GM19324 (cell line): ENCODE results near the gene ZMIZ1.

Source experiments
- ATAC-seq: cut with Tn5 transposase; IDR thresholded peaks from one replicate; pipeline ENCODE4 v1.9.1; 2021; ENCODE audit warnings: mild to moderate bottlenecking, moderate library complexity; ENCODE audit not compliant: unreplicated experiment, low FRiP score

The ZMIZ1 gene

DNA sequence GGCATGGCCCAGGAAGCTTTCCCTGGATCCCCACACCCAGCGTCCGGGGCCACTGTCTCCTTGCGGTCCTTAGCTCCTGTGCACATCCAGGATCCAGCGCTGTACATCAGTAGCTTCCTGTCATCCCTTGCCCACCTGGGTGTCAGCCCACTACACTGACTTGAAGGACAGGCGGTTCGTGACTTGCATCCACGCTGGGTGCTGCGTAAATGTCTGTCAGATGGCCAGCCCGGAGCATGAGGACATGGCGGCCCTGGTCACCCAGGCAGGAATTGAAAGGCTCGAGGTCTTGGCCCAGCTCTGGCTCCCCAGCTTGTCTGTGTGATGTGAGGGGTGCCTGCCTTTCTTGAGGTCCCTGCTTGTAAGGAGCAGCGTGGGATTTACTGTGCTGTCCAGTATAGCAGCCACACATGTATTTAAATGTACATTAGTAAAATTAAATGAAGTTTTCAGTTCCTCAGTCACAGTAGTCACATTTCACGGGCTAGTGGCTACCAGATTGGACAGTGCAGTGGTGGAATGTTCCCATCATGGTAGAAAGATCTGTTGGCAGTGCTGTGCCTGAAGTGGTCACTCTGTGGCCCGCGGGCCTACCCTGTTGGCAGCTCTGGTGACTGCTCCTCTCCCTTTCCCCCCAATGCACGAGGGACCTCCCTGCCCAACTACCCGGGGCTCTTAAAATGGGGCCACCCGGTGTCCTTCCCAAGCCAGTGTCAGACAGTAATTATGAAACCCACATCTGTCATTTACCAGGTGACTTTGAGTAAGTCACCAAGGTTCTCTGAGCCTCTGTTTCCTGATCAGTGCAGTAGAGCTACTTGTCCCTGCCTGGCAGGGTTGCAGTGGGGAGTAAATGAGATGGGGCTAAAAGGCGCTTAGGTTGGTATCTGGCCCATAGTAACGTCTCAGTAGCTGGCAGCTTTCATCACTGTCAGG, 180.7 kb downstream of the ZMIZ1 start:
- peak; percentile 42 for ATAC-seq

DNA sequence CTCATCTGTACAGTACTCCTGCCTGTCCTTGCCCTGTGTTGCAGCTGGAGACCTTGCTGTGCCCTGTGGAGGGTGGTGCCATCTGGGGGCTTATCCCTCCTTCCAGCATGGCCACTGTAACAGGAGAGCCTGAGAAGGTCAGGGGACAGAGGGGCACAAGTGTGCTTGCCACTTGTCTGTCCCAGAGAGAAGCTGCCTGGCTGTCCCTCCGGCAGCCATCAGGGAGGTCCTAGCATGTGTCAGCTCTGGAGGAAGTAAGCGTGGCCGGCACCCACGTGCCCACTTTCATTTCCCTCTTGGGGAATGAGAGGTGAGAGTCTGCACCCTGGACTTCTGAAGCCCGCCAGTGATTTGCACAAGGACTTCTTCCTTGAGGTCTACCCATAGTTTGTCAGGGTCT, 181.5 kb downstream of the ZMIZ1 start:
- no peak for ATAC-seq

DNA sequence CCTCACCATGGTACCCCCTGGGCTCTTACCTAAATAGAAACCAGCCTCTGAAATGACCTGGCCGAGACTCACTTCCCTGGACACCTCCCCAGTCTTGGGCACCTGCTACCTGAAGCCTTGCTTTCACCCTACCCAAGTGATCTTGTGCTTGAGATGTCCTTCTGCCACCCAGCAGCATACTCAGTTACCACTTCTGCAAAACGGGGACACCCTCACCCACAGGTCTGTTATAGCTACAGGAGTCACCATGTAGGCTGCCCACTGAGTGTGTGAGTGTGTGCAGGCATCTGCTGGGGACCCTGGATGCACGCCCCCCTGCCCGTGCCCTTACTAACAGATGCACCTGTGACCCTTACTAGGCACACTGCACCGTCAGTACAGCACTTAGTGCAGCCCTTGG, 183.7 kb downstream of the ZMIZ1 start:
- no peak for ATAC-seq

DNA sequence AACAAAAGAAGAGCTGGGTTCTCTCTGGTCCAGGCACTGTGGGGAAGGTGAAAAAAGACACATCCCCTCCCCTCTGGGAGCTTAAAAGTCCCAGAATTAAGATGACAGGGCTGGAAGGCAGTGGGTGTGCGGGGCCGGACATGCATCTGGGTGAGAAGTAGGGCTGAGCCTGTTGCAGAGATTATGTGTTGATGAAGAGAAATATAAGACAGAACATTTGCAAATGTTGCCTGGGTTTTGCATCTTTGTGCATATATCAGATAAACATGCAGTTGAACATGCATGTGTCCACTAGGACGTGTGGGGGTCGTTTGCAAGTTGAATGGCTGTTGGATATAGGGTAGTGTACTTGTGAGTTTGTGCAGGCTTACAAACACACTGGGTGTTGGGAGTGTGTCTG, 184.2 kb downstream of the ZMIZ1 start:
- ATAC-seq = no peak

DNA sequence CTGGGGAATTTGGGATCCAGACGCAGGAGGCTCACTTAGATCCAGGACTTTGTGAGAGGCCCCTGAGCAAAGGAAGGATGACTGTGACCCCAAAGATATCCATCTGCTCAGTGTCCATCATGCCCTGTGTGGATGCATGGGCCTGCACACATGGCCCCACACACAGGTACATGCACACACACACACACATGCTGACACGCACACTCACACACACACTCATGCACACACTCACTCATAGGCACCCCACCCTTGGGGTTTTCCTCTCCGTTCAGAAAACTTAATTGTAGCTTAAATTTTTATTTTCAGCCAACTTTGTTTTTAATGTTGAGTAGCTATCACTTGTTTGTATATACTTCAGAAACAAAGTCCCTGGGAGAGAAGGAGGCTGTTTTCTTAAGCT, 184.9 kb downstream of the ZMIZ1 start:
- ATAC-seq = no peak

DNA sequence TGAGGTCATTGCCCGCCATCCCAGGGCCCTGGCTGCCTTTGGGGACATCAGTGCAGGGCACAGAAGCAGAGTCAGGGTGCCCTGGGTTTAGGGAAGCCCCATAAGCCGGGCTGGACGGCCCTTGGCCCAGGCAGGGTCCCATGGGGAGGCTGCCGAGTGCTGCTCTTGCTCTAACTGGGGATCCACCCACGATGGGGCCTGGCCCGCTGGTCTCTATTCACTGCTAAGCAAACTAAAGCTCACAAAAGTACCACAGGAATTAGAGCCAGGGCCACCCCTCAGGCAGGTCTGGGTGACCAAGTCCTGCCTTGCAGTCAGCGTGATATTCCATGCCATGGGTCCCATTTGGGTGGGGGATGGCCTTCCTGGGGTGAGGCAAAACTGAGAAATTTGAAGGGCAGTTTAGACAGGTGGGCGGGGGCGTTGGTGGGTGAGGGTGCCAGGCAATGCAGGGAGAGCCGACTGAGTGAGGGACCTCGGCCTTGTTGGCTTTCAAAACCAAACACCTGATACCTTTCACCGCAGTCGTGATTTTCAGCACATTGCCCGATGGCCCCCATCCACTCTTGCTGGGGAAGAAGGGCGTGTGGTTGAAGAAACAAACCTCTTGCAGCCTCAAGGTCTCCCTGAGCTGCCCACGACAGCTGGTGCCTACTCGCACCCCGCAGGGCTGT, 185.7 kb downstream of the ZMIZ1 start:
- no peak for ATAC-seq

DNA sequence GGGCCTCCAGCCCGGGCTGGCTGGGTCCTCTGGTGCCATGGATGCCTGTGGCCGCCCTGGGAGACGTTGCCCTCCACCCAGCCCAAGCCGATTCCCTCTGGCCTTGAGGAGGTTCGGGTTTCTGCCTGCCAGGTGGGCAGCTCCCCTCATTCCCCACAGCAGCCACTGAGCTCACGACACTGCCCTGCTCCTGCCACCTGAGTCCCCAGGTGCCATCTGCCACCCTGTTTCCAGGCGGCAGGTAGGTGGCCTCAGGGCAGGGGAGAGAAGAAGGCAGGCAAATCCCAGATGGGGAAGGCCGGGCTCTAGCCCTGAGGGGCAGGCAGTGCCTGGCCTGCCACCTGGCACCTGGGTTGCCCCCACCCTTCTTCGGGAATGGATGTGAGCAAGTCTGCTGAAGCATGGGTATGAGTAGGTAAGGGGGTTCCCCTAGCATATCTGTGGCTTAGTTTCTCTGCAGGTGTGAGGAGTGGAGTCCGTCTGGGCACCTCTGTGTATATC, 186.3 kb downstream of the ZMIZ1 start:
- no peak for ATAC-seq

DNA sequence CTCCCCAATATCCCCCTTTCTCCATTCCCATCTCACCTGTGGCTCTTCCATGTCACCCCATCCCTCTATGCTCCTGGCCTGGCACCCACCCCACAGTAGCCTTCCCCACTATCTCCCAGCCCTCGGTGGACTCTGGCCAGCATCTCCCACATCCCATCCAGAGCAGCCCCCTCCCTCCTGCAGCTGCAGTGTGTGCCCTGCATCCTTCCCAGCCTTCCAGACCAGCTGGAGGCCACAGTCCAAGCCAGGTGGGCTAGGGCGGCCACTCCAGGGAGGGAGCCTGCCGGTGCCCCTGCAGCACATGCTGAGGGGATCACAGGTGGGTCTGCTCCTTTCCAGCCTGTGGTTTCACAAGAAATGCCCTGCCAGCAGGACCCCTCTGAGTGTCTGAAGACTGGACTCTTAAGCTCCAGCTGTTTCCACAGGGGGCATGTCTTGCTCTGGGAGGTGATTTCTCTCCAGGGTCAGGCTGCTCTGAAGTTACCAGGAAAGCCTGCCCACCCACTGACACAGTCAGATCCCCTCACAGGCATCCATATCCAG, 187.6 kb downstream of the ZMIZ1 start:
- no peak for ATAC-seq

DNA sequence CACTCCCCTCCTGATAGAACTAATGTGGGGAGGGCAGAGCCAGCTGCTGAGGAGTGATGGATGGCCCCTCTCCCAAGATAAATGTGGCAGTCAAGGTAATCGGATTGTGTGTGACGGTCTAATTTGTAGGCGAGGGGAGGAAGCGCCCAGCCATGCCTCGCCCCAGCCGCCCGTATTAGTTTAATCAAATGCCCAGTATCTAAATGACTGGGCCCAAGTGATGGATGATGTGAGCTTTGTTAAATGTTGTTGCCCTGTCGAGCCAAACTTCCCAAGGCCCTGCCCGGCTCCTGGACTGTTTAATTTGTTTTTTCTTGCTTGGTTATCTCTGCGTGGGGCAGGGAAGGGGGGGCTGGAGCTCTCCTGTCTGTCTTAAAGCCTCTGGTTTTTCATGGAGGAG, 190.1 kb downstream of the ZMIZ1 start:
- ATAC-seq = no peak

DNA sequence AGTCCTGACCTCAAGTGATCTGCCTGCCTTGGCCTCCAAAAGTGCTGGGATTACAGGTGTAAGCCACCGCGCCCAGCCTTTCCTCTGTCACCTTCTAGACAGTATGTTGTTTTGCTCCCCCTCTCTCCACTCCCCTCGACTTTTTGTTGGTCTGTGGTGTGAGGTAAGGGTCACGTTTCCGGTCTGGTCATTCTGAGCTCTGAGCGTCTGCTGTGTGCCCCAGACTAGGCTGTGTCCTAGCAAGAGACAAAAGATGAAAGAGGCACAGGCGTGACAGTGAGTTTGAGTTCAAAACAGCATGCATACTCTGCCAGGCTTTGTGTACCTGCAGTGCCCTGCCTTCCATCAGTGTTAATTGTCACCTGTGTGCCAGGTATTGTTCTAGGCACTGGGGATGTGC, 191.1 kb downstream of the ZMIZ1 start:
- no peak for ATAC-seq

DNA sequence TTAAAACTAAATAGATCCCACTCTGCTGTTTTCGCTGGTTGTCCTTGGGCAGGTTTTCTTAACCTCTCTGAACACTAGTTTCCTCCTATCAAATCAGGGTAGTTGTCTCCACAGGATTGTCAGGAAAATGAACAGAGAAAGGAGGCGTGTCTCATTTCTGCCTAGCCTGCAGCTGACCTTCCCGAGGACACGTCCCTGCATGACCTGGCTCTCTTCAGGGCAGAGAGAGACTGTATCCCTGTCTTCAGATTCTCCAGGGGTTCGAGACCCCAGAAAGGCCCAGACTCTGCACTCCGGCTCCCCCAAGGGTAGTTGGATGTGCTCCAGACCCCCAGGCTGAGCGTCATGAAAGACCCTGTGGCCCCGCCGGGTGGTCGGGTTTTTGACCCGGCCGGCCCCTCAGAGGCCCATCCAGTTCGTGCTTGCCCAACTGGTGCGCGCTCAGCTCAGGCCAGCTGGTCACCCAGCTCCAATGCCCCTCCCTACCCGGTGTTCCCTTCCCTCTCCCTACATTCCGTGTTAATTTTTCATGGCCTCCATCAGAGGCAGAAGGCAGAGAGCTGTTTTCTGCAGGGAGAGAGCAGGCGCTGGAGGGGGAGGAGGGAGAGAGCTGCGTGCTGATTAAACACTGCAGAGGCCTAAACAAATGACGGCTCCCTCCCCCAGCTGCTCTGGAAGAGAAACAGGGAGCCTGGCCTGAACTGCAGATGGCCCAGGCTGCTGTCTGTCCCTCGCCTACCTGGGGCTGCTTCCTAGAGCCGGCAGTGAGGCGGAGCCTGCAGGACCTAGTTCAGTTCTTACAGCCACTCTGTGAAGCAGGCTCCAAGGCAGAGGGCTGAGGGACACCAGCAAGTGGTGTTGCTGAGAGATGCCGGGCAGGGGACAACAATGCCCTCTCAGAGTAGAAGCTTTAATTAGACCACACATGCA, 192.3 kb downstream of the ZMIZ1 start:
- no peak for ATAC-seq

DNA sequence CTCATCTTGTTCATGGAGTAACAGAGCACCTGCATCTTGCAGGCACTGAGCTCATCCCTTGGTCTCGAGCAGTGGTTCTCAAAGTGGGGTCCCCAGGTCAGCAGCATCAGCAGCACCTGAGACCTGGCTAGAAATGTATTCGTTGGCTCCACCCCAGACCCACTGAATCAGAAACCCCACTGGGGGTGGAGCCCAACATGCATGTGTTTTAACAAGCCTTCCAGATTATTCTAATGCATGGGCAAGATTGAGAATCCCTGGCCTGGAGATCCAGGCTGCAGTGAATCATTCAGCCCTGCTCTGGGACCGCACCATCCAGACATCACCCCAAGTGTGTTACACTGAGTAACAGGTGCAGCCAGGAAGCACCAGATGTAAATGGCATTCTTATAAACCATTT, 193.4 kb downstream of the ZMIZ1 start:
- no peak for ATAC-seq

DNA sequence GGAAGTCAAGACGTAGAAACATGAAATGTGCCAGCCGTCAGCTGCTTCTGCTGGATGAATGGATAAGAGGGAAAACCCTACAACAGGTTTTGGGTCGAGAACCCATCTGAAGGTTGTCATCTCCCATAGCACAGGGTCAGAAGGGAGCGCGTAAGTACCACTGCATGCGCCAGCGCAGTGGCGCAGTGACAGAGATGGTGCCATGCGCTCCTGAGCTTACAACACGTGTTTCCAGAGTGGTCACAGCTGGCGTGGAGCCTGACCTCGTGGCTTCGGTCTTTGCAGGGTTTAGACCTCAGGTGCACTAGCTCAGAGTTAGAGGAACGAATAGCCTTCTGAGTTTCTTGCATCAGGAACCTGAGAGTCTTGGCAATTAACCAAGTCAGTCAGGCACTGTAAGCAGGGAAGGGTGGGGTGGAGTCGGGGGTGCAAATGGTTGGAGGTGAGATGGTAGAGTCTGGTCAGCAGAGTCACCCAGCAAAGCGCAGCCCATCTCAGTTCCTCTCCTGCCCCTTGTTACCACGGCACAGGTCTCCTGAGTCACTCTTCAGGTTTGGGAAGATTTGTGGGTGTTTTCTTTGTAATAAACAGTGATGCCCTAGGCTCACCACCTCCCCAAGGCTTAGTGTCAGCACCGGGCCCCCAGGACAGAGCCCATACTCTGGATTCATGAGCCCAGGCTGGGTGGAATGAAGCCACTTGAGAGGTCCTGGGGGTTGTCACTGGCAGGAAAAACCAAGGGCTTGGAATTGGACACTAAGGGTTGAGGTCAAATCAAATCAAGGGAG, 194.4 kb downstream of the ZMIZ1 start:
- ATAC-seq = no peak

DNA sequence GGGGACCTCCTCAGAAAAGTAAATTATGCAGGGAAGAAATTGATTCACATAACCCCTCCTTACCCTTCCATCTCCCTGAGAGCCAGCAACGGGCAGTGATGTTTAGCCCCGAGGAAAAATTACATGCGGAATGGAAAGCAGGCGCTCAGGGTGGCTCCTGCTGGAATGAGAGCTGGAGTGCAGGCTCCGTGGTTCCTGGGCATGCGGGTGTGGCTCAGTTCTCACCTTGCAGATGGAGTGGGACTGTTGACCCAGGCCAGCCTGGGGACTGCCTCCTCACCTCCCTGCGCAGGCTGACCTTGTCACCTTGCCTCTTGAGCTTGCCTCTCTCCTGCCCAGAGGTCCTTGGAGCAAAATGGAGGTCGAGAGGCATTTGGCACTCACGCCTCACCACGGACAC, 195.2 kb downstream of the ZMIZ1 start:
- ATAC-seq = no peak

DNA sequence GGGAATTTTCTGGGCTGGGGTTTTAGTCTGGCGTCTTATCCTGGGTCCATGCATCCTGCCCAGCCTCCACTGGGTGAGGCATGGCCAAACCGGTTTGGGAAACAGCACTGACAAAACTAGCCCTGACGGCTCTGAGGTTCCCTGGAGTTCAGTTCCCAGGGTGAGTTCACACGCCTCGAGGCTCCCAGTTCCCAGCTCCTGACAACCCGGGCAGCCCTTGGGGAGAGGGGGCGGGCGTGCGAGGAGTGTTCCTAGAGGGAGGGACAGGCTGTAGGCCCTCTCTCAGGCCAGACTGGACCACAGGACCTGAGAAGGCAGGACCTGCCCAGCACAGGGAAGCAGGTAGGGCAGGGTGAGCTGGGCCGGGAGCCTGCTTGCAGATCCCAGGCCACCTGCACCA, 196.2 kb downstream of the ZMIZ1 start:
- no peak for ATAC-seq

DNA sequence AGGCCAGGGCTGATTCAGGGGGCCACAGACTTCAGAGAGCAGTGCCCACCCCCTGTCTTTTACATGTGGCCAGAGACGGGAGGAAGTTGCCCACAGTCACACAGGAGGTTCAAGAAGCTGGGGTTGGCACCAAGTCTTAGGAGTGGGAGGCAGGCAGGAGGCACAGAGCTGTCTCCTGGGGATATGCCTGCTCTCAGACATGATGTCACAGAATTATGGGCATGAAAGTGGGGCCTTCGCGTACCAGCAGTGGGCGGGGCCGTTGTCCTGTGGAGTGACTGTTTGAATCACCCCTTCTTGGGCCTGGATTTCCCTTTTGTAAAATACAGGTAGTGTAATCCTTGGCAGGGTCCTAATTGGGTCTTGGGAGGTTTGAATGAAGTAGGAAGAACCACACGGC, 197.3 kb downstream of the ZMIZ1 start:
- peak; percentile 23 for ATAC-seq

DNA sequence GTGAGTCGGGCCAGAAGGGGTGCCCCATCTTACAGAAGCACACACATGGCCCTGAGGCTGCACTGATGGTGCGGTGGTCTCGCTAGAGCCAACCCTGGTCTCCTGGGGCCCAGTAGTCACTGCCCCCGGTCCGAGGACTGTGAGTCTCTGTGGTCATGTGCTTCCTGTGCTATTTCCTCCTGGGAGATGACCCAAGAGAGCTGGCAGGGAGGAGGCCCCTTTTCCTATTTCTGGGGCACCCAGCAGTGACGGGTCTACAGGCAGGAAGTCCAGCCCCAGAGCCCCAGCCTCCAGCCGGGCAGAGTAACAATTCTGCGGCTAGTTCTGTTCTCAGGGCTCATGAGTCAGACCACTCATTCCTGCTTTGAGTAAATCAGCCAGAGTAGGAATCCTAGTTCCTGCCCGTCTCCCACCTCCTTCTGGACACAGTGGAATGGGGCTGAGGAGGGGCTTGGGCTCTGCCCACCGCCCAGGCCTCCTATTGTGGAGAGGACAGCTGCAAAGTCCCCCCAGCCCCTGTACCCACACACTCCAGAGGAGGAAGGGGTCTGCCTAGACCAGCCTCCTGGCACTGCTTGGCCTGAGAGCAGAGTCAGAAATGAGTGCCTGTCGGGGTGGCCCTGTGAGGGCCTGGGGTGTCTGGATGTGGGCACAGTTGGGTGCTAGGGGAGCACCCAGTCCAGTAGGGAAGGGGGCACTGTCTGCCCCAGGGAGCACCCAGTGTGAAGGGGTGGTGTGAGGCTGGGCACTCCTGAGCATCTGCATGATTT, 198.0 kb downstream of the ZMIZ1 start:
- ATAC-seq = peak; percentile 52

DNA sequence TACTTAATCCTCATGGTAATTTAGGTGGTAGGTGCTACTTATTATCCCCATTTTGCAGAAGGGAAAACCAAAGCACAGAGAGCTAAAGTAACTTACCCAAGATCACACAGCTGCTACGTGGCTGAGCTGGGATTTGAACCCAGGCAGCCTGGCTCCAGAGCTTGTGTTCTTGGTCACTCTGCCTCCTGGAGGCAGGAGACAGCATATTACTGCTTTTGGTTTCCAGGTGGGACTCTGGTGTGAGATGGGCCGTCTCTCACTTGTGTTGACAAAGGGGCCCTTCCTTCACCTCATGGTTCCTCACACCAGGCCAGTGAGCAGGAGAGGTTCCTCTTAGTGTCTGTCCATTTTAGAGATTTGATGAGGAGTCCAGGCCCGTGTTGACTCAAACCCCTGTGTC, 198.7 kb downstream of the ZMIZ1 start:
- ATAC-seq = no peak

DNA sequence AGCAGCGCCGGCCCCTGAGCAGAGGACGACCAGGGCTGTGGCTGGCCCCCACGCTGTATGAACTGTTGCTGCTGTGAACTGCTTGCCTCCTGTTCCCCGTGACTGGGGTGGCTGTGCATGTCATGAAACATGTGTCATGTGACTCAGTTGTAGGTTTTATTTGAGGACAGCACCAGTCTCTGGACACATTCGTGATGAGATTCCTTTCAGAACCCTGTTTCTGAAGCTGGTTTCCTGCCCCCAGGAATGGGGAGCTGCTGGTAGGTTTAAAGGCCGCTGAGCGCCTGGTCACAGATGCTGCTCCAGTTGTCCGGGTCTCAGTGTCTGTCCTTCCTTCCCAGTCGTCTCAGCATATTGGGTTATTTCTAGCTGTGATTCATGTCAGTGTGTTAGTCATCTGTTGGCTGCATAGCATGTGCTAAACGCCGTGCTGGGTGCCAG, 199.4 kb downstream of the ZMIZ1 start:
- ATAC-seq = no peak
